Stimulated activated CD8-positive, alpha-beta memory T cell treated with anti-CD3 and anti-CD28 coated beads, Interleukin-12 subunit alpha, Interleukin-12 subunit beta, amount 100 ng/mL, for 4 hours (primary cell): ENCODE results near the gene ZBP1.

Source experiments
- DNase-seq: peaks from one replicate; pipeline ENCODE4 v3.0.0-alpha.2; 2020; ENCODE audit warnings: low read depth

Gene ZBP1

GRCh38 chr20:57658447-57658832, 38.2 kb upstream of the ZBP1 start:
- DNase-seq = no peak

DNA sequence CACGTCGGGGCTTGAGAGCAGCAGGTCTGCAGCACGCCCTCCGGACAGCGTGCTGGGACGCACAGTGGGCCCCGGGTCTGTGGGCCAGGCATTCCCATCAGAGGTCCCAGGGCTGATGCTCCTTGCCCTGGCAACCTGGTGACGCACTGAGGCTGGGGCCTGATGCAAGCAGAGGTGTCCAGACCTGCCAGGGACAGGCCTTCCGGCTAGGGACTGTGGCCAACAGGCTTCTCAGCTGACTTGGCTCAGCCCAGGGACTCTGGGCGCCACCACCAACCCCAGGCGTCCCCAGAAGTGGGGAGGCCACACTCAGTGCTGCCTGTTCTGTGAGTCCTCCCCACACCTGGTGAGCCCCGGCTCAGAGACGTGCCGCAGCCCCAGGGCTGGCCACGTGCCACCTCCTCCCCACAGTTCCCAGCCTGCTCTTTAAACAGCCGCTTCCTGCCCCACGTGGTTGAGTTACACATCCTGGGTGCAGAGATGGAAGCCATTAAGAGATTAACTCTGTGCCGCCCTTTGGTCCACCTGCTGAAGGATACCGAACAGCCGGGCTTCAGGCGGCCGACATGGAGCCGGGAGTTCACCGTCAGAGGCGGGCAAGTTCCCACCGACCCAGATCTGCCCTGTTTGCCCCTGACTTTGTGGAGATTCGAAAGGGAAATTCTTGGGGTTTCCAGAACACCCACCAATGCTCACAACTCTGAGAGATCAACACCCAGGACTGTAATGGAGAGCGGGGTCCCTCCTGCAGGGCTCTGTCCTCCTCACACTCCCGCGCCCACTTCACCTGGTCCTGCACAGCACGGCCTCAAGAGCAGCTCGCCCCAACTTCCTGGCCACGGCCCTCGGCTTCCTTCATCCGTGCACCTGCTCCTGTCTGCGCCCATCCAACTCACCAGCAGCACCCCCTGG, 37.6 kb upstream of the ZBP1 start:
- peak; percentile 22 for DNase-seq

GRCh38 chr20:57656821-57657534, 36.8 kb upstream of the ZBP1 start:
- no peak for DNase-seq

DNA sequence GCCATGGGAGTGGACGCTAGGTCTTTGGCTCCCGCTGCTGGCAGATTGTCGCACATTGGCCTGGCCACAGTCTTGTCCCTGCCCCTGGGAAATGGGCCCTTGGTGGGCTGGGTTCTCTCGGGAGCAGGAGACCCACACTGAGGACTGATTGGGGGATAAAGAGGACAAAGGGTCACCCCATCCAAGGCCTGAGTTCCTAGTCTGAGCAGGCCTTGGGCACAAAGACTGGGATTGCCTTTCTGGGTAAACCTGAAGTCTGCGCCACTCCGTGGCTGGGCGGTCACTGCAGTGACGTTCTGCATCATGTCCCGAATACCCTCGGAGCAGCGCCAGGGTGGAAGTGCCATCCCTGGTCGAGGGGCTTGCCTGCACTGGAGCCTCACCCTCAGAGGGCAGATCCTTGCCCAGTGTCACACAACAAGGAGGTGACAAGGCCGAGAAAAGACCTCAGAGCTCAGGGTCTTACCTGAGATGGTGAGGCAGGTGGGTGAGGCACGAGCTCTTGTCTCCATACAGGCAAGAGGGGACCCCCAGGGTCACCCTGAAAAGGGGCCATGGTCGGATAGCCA, 36.1 kb upstream of the ZBP1 start:
- DNase-seq = no peak

- DNase-seq = no peak
Observed at GRCh38 chr20:57655809-57656155, 35.6 kb upstream of the ZBP1 start.

DNA sequence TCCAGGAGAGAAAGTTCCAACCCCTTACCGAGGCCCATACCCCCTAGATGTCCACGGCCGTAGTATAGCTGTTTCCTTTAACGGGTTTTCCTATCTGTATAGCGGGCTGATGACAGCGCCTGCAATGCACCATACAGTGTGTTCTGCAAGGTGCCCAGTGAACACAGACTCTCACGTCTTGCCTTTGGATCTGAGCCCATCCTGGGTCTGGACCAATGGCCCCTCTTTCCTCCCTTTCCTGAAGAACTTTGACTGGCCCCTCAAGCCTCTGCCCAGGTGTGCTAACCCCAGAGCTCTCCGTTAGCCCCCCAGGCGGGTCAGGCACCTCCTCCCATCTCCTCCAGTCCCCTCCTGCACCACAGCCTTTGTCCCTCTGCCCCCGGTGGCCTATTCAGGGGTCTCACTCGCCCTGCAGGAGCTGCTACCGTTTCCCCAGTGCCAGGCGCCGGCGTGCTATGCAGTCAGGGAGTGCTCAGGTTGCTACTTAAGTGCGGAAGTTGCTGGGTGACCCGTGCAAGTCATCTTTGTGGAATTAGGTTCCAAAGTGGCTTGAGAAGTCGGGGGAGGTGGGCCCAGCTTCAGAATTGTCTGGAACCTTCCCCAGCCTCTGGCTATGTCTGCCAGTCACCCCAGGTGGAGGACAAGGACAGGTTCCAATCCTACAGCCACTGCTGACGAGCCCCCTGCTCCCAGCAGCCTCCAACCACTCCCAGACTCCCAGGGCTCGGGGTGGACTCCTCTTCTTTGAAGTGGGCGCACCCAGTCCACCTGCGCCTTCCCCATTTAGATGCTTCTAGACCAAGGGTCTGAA, 35.0 kb upstream of the ZBP1 start:
- no peak for DNase-seq

- peak; percentile 25 for DNase-seq
Observed at GRCh38 chr20:57654363-57654997, 34.3 kb upstream of the ZBP1 start.

GRCh38 chr20:57653910-57654309, 33.7 kb upstream of the ZBP1 start:
- DNase-seq = no peak

GRCh38 chr20:57653546-57653900, 33.3 kb upstream of the ZBP1 start:
- DNase-seq = no peak

- no peak for DNase-seq
Observed at GRCh38 chr20:57652606-57653545, 32.6 kb upstream of the ZBP1 start.

- no peak for DNase-seq
Observed at GRCh38 chr20:57651881-57652605, 31.8 kb upstream of the ZBP1 start.

GRCh38 chr20:57650756-57651483, 30.7 kb upstream of the ZBP1 start:
- no peak for DNase-seq

GRCh38 chr20:57650266-57650665, 30.0 kb upstream of the ZBP1 start:
- DNase-seq = no peak

DNA sequence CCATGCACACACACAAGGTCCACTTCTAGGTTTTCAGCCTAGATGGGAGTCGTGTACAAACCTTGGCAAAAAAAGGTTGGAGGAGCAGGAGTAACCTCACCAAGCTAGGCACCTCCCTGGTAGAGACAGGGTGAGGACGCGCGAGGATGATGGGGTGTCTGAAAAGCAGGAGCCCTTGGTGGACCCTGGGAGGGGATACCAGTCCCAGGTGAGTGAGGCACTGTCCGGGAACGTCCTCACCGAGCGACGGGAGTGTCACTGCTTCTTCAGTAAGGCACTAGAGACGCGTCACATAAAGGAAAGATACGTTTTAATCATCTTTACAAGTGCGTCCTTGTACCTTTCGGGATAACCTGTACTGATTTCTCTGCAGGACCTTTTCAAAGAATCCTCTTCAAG, 29.4 kb upstream of the ZBP1 start:
- no peak for DNase-seq

GRCh38 chr20:57648878-57649616, 28.8 kb upstream of the ZBP1 start:
- DNase-seq = no peak

DNA sequence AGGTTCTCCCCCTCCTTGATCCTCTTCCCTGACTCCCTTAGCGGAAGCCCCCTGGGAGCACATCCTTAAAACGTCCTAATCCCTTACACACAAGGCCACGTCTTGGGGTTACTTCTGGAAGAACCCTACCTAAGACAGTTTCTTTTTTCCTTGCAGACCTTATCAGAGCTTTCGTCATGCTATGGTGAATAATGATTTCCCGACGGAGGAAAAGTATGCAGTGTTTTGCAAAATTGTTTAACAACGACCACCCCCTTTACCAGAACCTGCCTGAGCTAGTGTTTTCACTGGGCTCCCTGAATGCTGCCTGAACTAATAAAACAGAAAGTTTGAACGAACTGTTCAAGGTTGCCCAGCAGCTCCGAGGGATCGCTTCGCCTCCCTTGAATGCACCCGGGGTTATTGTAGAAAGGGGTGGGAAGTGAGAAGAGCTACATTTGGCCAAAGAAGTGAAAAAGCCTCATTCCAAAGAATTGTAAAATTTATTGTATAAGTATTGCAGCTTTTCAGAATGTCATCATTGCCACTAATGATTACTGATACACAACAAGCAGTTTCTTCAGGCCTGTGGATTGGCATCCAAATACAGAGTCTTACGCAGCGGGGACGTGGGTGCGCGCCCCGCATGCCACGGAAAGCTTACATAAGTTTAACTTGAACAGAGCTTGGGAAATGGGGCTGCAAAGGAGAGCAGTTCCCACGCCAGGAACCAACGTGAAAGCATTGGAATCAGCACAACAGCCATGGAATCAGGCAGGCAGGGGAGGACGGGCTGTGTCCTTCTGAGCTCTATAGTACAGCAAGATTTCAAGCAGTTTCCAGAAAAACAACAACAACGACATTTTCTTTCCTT, 27.9 kb upstream of the ZBP1 start:
- DNase-seq = no peak

DNA sequence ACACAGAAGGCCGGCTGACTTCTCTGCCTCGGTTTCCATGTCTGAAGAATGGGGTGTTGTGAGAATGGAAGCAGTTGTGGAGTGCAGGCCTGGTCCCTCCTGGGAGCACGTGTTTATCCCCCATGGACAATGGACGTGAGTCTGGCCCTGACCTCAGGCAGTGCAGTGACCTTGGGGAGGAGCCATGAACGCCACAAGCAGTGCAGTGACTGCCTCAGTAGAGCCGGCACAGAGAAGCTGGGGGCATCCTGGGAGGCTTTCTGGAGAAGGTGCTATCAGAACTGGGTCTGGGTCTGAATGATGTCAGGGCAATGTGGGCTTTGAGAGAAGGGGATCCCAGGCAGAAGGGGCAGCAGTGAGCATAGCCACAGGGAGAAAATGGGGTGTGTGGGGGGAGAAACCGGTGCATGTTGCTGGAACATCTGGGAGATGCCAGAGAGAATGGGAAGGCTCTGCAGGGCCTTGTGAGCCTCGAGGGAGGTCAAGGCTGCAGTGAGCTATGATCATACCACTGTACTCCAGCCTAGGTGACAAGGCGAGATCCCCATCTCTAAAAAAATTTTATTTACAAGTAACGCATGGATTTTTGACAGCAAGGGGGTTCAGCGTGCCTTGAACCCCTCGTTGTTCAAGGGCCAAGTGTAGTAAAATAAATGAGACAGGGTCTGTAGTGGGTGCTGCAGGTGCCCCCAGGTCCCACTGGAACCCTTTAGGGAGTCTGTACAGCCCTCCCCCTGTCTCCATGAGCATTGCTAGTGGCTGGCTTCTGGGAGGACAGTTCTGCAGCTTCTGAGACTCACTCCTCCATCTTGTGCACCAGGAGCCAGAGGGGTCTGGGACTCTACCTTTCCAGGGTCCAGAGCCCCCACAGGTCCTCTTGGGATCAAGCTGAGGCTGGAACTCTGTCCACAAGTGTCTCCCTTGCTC, 27.0 kb upstream of the ZBP1 start:
- no peak for DNase-seq
